Spinal cord (tissue), 10 donors: Measurements from ENCODE around the gene LIMCH1. TPM values are rescaled to one million over a fixed set of nuclear protein-coding genes. Genes with fewer than 3 reads are reported as not detected.
"Not testable (repeated sequence)": the region's sequence is repeated elsewhere in the genome, so short reads cannot be mapped to it uniquely, and the experiment has no call there.

Experiments used
- DNase-seq, 6 donors: peaks; one replicate each; pipeline versions ENCODE4 v3.0.0 to v3.0.0-alpha.2; 2013 to 2015; ENCODE audit warnings: low spot score in 6 of 6, low read depth in 4 of 6
- H3K27ac ChIP-seq: one replicate; pipeline ENCODE4 v1.5.1; 2013; ENCODE audit warnings: low read depth, low read length, control low read depth
- H3K27me3 ChIP-seq: one replicate; pipeline ENCODE4 v1.6.1; 2013; ENCODE audit warnings: low read length; ENCODE audit not compliant: control insufficient read depth, insufficient read depth
- H3K36me3 ChIP-seq: one replicate; pipeline ENCODE4 v1.6.1; 2013; ENCODE audit warnings: low read length; ENCODE audit not compliant: control insufficient read depth, insufficient read depth
- H3K4me1 ChIP-seq: one replicate; pipeline ENCODE4 v1.6.1; 2013; ENCODE audit warnings: low read length; ENCODE audit not compliant: control insufficient read depth, insufficient read depth
- H3K4me3 ChIP-seq: one replicate; pipeline ENCODE4 v1.5.1; 2013; ENCODE audit warnings: low read depth, low read length, control low read depth
- H3K9me3 ChIP-seq: one replicate; pipeline ENCODE4 v1.6.1; 2013; ENCODE audit warnings: low read length; ENCODE audit not compliant: control insufficient read depth, insufficient read depth
- WGBS: methylation state at CpG from one replicate; pipeline ENCODE4 v1.1.5; 2013; ENCODE audit warnings: missing lambda C conversion rate; ENCODE audit not compliant: insufficient coverage; 5-methylcytosine and 5-hydroxymethylcytosine counted together
- polyA plus RNA-seq, 2 donors: library from polyadenylated mRNA; unstranded; fragments of 120-200 nt; gene quantifications; one replicate each; pipeline ENCODE4 v1.2.1, GENCODE V29; 2013; ENCODE audit not compliant: insufficient read length in 2 of 2
- total RNA-seq, 2 donors: library from RNA; depleted of rRNA in 1 of 2; stranded (reverse); fragments of 120-200 nt in 1 of 2; fragments of >200 nt in 1 of 2; gene quantifications; one replicate each; pipeline versions ENCODE4 v1.2.3 to v1.2.4, GENCODE V29; 2013 to 2014
- donor health status: healthy.

Gene LIMCH1
- total and polyA plus RNA-seq, 4 donors, result 51.2 to 64.9 (median 58.9) TPM

DNA sequence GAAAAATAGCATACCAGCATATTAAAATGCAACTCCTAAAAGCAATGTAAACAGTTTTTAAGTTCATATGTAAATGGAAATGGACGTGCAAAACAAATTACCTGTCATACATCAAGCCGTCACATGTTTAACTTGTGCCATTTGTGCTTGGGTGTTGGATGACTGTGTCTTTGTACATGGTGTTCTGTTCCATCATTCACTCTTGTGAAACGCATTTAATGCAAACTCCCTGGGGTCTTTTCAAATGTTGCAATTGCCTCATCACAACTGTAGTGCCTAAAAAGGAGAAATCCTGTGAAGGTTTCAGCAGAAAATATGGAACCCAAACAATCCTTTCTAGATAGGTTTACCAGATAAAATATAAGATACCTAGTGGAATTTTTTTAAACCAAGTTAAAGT, 158.2 kb downstream of the LIMCH1 start:
- H3K36me3 ChIP-seq, result peaks cover 2% of the 10 kb centered on the region
- 71% methylated on average over 1 of the region's 3 CpGs for WGBS
- H3K9me3 ChIP-seq, result no peaks in the 10 kb centered on the region
- H3K4me3 ChIP-seq, result no peak overlapping the region
- no peak overlapping the region for H3K27ac ChIP-seq
- no peaks in the 10 kb centered on the region for H3K27me3 ChIP-seq
- H3K4me1 ChIP-seq, result no peaks in the 10 kb centered on the region
- DNase-seq, result no peak

DNA sequence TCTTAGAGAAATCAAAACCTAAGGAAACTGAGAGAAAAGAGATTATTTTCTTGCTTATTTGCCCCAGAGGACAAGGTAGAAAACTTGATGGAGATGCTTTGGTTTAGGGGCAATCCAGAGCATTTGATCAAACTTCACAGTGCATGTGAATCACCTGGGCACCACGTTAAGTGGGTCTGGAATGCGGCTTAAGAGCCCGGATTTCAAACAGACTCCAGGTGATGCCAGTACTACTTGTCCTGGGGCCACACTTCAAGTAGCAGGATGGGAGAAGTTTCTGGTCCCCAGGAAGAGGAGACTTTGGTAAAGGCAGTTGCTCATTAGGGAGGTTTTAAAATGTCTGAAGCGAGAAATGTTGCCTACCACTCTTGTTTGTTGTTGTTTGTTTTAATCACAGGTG, 158.8 kb downstream of the LIMCH1 start:
- 70% methylated on average over 3 of the region's 4 CpGs for WGBS
- H3K9me3 ChIP-seq, result no peaks in the 10 kb centered on the region
- no peak for DNase-seq
- no peaks in the 10 kb centered on the region for H3K36me3 ChIP-seq
- H3K27me3 ChIP-seq, result no peaks in the 10 kb centered on the region
- H3K4me3 ChIP-seq, result no peak overlapping the region
- no peaks in the 10 kb centered on the region for H3K4me1 ChIP-seq
- no peak overlapping the region for H3K27ac ChIP-seq

DNA sequence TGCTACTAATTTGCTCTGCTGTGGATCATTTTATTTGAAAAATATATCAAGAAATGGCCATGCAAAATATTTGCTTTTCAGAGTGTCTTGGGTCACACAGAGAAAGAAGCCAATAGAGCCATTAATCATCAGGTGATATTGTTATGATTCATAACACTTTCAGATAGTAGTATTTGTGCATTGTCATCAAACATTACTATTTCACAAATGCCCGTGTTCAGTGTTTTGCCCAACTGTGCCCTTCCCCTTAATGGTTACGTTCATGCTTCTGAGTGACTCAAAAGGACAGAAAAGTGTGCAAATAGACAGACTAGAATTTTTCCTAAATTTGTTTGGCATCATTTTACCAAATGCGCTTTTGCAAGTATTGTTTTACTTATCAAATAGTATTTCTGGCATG, 164.0 kb downstream of the LIMCH1 start:
- H3K9me3 ChIP-seq, result no peaks in the 10 kb centered on the region
- H3K27me3 ChIP-seq, result no peaks in the 10 kb centered on the region
- WGBS, result no CpG with 5 or more reads among the region's 3 CpGs

GRCh38 chr4:41702770-41703169, 164.8 kb downstream of the LIMCH1 start:
- Histone ChIP-seq H3K4me1 (no peaks in the 10 kb centered on the region), H3K36me3 (no peaks in the 10 kb centered on the region), H3K27me3 (no peaks in the 10 kb centered on the region), H3K9me3 (no peaks in the 10 kb centered on the region), H3K27ac (no peak overlapping the region), H3K4me3 (no peak overlapping the region)
- no CpG with 5 or more reads among the region's 4 CpGs for WGBS
- DNase-seq, result no peak

More for the DNA sequence above, 164.0 kb downstream of the LIMCH1 start:
- Histone ChIP-seq H3K4me3 (no peak overlapping the region), H3K36me3 (no peaks in the 10 kb centered on the region), H3K4me1 (no peaks in the 10 kb centered on the region), H3K27ac (no peak overlapping the region)
- DNase-seq, result no peak

DNA sequence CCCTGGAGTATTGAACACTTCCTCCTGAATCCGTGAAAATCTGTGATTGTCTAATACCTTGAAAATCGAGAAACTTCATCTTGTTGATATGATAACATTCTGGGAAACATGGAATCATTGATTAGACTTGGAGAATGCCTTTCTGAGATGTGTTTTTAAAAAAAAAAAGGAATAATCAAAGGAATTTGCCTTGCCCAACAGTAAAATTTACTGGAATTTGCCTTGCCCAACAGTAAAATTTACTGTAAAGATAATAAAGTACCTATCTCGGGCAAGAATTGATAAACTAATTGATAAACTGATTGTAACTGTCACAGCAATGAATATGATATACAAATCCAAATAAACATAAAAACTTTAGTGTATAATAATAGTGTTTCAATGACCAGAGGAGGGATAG, 165.8 kb downstream of the LIMCH1 start:
- H3K9me3 ChIP-seq, result no peaks in the 10 kb centered on the region
- 100% methylated on average over 1 of the region's 3 CpGs for WGBS

DNA sequence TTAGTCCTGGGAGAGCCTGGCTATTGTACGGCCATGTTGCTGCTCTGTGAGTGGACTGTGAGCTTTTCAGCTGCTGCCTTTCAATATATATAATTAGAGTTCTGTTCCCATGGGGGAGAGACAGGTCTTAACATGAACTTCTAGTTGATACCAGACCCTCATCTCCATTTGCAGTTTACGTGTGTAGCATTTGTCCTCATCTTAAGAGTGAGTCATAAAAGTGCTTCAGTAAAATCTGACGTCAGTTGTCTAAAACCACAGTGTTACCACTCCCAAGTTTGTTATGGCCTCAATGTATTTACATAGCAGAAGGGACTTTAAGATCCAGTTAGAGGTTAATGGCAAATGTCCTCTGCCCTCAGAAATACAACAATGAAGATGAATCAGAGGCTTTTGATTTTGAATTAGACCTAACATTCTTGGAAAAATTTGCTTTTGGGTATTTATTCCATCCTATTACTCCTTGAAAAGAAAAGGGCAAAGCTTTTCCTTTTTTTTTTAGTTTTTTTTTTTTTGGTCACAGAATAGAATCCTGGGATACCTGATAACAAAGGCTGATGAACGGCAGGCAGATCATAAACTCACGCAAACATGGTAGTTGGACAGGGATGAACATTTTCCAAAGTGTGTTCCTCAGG, 172.0 kb downstream of the LIMCH1 start:
- no peaks in the 10 kb centered on the region for H3K4me1 ChIP-seq
- peaks cover 2% of the 10 kb centered on the region for H3K27me3 ChIP-seq
- H3K36me3 ChIP-seq, result no peaks in the 10 kb centered on the region
- no peak overlapping the region for H3K4me3 ChIP-seq
- no peak overlapping the region for H3K27ac ChIP-seq
- 61% methylated on average over 2 of the region's 5 CpGs for WGBS
- peak in 2 of 6 donors; percentile 7 to 10 for DNase-seq
- H3K9me3 ChIP-seq, result no peaks in the 10 kb centered on the region

More for the DNA sequence above, 165.8 kb downstream of the LIMCH1 start:
- H3K4me3 ChIP-seq, result no peak overlapping the region
- no peaks in the 10 kb centered on the region for H3K4me1 ChIP-seq
- no peaks in the 10 kb centered on the region for H3K36me3 ChIP-seq
- H3K27me3 ChIP-seq, result peaks cover 2% of the 10 kb centered on the region
- DNase-seq, result no peak
- no peak overlapping the region for H3K27ac ChIP-seq

GRCh38 chr4:41711654-41712053, 173.7 kb downstream of the LIMCH1 start:
- no CpG with 5 or more reads among the region's 2 CpGs for WGBS
- not testable (repeated sequence) for H3K27me3 ChIP-seq, H3K9me3 ChIP-seq, DNase-seq, H3K36me3 ChIP-seq, H3K4me3 ChIP-seq, H3K27ac ChIP-seq, H3K4me1 ChIP-seq

GRCh38 chr4:41712425-41712824, 174.5 kb downstream of the LIMCH1 start:
- no peak overlapping the region for H3K27ac ChIP-seq
- no peak for DNase-seq
- WGBS, result no CpG with 5 or more reads among the region's 3 CpGs
- no peaks in the 10 kb centered on the region for H3K9me3 ChIP-seq
- peaks cover 2% of the 10 kb centered on the region for H3K27me3 ChIP-seq
- no peak overlapping the region for H3K4me3 ChIP-seq
- no peaks in the 10 kb centered on the region for H3K4me1 ChIP-seq
- no peaks in the 10 kb centered on the region for H3K36me3 ChIP-seq

DNA sequence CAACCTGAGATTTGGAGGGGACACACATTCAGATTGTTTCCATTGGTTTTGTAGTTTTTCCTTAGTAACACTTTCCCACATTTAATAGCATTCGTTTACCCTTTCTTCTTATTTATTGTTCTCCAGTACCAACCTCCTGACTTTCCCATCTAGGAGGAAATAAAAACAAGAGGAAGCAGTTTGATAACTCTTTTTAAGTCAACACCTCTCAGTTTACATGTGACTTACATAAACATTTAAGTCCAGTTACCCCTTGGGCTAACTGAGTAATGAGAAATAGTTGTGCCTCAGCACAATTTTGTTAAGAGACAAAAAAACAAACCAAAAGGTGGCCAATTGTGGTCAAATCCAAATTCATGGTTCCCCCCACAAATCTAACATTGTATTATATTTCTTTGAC, 175.8 kb downstream of the LIMCH1 start:
- no CpG with 5 or more reads among the region's 1 CpG for WGBS
- Histone ChIP-seq H3K27me3 (peaks cover 2% of the 10 kb centered on the region), H3K4me3 (no peak overlapping the region), H3K9me3 (no peaks in the 10 kb centered on the region), H3K27ac (no peak overlapping the region), H3K36me3 (no peaks in the 10 kb centered on the region), H3K4me1 (no peaks in the 10 kb centered on the region)
- DNase-seq, result no peak

GRCh38 chr4:41714364-41715000, 176.5 kb downstream of the LIMCH1 start:
- H3K27ac ChIP-seq, result no peak overlapping the region
- DNase-seq, result no peak
- H3K4me1 ChIP-seq, result no peaks in the 10 kb centered on the region
- no peaks in the 10 kb centered on the region for H3K36me3 ChIP-seq
- WGBS, result 100% methylated on average over 1 of the region's 6 CpGs
- no peaks in the 10 kb centered on the region for H3K9me3 ChIP-seq
- H3K4me3 ChIP-seq, result no peak overlapping the region
- H3K27me3 ChIP-seq, result peaks cover 3% of the 10 kb centered on the region
